Upper lobe of left lung (tissue), 6 donors: ENCODE data around the gene FOXJ2. TPM values are rescaled to one million over a fixed set of nuclear protein-coding genes. Genes with fewer than 3 reads are reported as not detected.

Experiments used
- ATAC-seq, 2 donors: fragments of 200-7000 bp; cut with Tn5 transposase; one replicate each; pipeline ENCODE4 v1.9.1; 2022; ENCODE audit warnings: mild to moderate bottlenecking in 2 of 2, moderate library complexity in 2 of 2; ENCODE audit not compliant: low FRiP score in 2 of 2
- DNase-seq, 2 donors: peaks; one replicate each; pipeline ENCODE4 v3.0.0-alpha.2; 2019 to 2020
- H3K27ac ChIP-seq, 4 donors: fragments of 200-600 bp; sonication (generic); one replicate each; pipeline ENCODE4 v1.5.1; 2016 to 2019
- H3K27me3 ChIP-seq, 4 donors: fragments of 200-600 bp; sonication (generic); one replicate each; pipeline ENCODE4 v1.5.1; 2017 to 2019
- H3K36me3 ChIP-seq, 4 donors: fragments of 200-600 bp; sonication (generic); one replicate each; pipeline ENCODE4 v1.5.1; 2016 to 2019
- H3K4me1 ChIP-seq, 4 donors: fragments of 200-600 bp; sonication (generic); one replicate each; pipeline ENCODE4 v1.5.1; 2018 to 2019
- H3K4me3 ChIP-seq, 4 donors: fragments of 200-600 bp; sonication (generic); one replicate each; pipeline ENCODE4 v1.5.1; 2017 to 2019; ENCODE audit warnings: mild to moderate bottlenecking in 2 of 4, moderate library complexity in 1 of 4
- H3K9me3 ChIP-seq, 4 donors: fragments of 200-600 bp; sonication (generic); one replicate each; pipeline ENCODE4 v1.5.1; 2018 to 2019
- EP300 ChIP-seq, 4 donors: sonication (generic); formaldehyde crosslinking; IDR thresholded peaks; one replicate each; pipeline ENCODE4 v1.5.1; 2017; ENCODE audit warnings: antibody characterized with exemption in 4 of 4, control low read depth in 2 of 4
- POLR2A ChIP-seq, 4 donors: fragments of 450-650 bp; IDR thresholded peaks; one replicate each; pipeline ENCODE4 v1.5.1; 2016 to 2017; ENCODE audit warnings: antibody characterized with exemption in 4 of 4, mild to moderate bottlenecking in 2 of 4
- POLR2AphosphoS5 ChIP-seq, 2 donors: sonication (generic); formaldehyde crosslinking; IDR thresholded peaks; one replicate each; pipeline ENCODE4 v1.5.1; 2017; ENCODE audit warnings: antibody characterized with exemption in 2 of 2
- WGBS, 2 donors: methylation state at CpG; one replicate each; pipeline ENCODE4 v1.1.5; 2017 to 2018; 5-methylcytosine and 5-hydroxymethylcytosine counted together
- total RNA-seq, 6 donors: library from RNA; depleted of rRNA in 4 of 6; stranded (reverse); fragments of >200 nt in 4 of 6; gene quantifications; one replicate each; pipeline versions ENCODE4 v1.1.0 to v1.2.1, GENCODE V29; 2016 to 2021
- TF ChIP-seq, protein P1 (sequence below), 6 experiments: fragments of 450-650 bp in 4 of 6; fragments of 200-600 bp in 2 of 6; sonication (generic) in 2 of 6; IDR thresholded peaks; one replicate each; pipeline ENCODE4 v1.5.1; 2016 to 2019; ENCODE audit warnings: antibody characterized with exemption in 6 of 6
- donor health status: DM: no; HTN: no; CAD: no; lungs with moderate emphysema.
- donor health status: DM: no; HTN: yes; CAD: no; lungs with severe emphysema.

Gene FOXJ2
- total RNA-seq, 6 donors from 2014 or later, result 14.7 to 25.1 (median 18.4) TPM

DNA sequence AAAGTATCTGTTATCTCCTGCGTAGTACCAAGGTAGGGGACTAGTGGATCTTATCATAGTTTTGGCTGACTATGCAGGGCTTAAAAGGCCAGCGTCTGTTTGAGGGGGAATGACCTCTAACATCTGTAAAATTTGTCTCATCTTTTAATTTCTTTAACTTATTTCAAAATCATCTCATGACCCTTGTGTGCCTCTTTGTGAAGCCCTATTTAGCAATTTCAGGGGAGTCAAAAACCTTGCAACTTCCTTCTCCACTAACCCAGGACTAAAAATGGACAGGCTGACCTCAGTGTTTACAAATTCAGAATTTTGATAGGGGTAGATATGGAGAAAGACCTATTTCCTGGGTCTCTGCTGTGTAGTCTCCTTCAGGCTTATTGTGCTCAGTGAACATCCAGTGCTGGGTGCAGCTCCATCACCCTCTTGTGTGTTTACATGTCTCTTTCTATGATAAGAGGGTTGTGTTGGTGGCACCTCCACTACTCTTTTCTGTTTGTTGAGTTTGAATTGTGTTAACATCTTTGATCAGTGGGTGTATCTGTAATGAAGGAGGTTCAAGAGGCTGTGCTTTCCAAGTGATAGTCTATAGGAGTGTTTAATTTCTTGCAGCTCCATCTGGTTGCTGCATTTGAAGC is 63.9 kb downstream of the FOXJ2 start:
- ATAC-seq, result no peak
- no peak for TF ChIP-seq POLR2AphosphoS5 (IDR thresholded peaks at IDR 0.05)
- no peak for TF ChIP-seq POLR2A (IDR thresholded peaks at IDR 0.05)
- no peak for TF ChIP-seq EP300 (IDR thresholded peaks at IDR 0.05)
- TF ChIP-seq, protein P1, sequence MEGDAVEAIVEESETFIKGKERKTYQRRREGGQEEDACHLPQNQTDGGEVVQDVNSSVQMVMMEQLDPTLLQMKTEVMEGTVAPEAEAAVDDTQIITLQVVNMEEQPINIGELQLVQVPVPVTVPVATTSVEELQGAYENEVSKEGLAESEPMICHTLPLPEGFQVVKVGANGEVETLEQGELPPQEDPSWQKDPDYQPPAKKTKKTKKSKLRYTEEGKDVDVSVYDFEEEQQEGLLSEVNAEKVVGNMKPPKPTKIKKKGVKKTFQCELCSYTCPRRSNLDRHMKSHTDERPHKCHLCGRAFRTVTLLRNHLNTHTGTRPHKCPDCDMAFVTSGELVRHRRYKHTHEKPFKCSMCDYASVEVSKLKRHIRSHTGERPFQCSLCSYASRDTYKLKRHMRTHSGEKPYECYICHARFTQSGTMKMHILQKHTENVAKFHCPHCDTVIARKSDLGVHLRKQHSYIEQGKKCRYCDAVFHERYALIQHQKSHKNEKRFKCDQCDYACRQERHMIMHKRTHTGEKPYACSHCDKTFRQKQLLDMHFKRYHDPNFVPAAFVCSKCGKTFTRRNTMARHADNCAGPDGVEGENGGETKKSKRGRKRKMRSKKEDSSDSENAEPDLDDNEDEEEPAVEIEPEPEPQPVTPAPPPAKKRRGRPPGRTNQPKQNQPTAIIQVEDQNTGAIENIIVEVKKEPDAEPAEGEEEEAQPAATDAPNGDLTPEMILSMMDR (IDR thresholded peaks at IDR 0.05), result no peak

DNA sequence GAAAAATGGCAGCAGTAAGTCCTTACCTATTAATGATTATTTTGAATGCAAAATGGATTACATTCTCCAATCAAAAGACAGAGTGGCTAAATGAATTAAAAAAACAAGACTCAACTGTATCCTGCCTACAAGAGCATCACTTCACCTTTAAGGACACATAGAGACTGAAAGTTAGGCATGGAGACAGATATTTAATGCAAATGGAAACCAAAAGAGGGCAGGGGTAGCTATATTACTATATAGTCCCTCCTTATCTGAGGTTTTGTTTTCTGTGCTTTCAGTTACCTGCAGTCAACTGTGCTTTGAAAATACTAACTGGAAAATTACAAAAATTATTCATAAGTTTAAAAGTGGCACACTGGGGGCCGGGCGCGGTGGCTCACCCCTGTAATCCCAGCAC is 66.7 kb downstream of the FOXJ2 start:
- DNase-seq, result peak in 1 of 2 donors; percentile 52
- Histone ChIP-seq H3K4me1 (no peaks in the 10 kb centered on the region), H3K27me3 (no peaks in the 10 kb centered on the region), H3K4me3 (no peak overlapping the region), H3K36me3 (peaks cover 15 to 47% (median 27%) of the 10 kb centered on the region in 4 donors), H3K27ac (no peak overlapping the region), H3K9me3 (no peaks in the 10 kb centered on the region)
- TF ChIP-seq, protein P1 (IDR thresholded peaks at IDR 0.05), result no peak
- TF ChIP-seq POLR2AphosphoS5 (IDR thresholded peaks at IDR 0.05), result no peak
- no peak for ATAC-seq
- 96 to 98% methylated on average over 3 of the region's 3 CpGs for WGBS, 2 donors

More for the DNA sequence above, 63.9 kb downstream of the FOXJ2 start:
- H3K9me3 ChIP-seq, result no peaks in the 10 kb centered on the region
- DNase-seq, result no peak
- H3K36me3 ChIP-seq, result peaks cover 41 to 75% (median 53%) of the 10 kb centered on the region in 4 donors
- H3K4me3 ChIP-seq, result no peak overlapping the region
- WGBS, 2 donors, result 74 to 77% methylated on average over 2 of the region's 2 CpGs
- H3K27me3 ChIP-seq, result no peaks in the 10 kb centered on the region
- peak overlapping the region in 1 of 4 donors; percentile 24 for H3K27ac ChIP-seq
- H3K4me1 ChIP-seq, result no peaks in the 10 kb centered on the region

Other genes starting within 250 kb of the FOXJ2 start
- under 1 TPM in 2 of 6 donors, not detected in 4; 0.37 to 0.54 TPM for gene NANOG, start 243.3 kb upstream of the FOXJ2 start, total RNA-seq
- 1 to 10 TPM in 1 of 6 donors, under 1 TPM in 1, not detected in 4; 0.17 to 3.2 TPM for gene SLC2A14, start 159.8 kb upstream of the FOXJ2 start, total RNA-seq
- gene SLC2A3, start 96.5 kb upstream of the FOXJ2 start, total RNA-seq, result 100 to 1,000 TPM in 2 of 6 donors, 10 to 100 TPM in 4; 43.0 to 148 (median 63.4) TPM
- 10 to 100 TPM in 5 of 6 donors, 1 to 10 TPM in 1; 2.4 to 68.7 (median 23.5) TPM for gene C3AR1, start 33.6 kb downstream of the FOXJ2 start, total RNA-seq
- 10 to 100 TPM; 30.9 to 55.9 (median 36.1) TPM for gene NECAP1, start 49.6 kb downstream of the FOXJ2 start, total RNA-seq
- 10 to 100 TPM in 1 of 6 donors, 1 to 10 TPM in 4, under 1 TPM in 1; 0.67 to 26.2 (median 6.8) TPM for gene CLEC4A, start 90.9 kb downstream of the FOXJ2 start, total RNA-seq
- gene ZNF705A, start 124.3 kb downstream of the FOXJ2 start, total RNA-seq, result not detected
- gene FAM90A1, start 194.9 kb downstream of the FOXJ2 start, total RNA-seq, result 1 to 10 TPM in 1 of 6 donors, under 1 TPM in 2, not detected in 3; 0.34 to 2.1 (median 0.37) TPM